Fibroblast of the aortic adventitia (primary cell): ENCODE measurements around the gene GALR1. TPM values are rescaled to one million over a fixed set of nuclear protein-coding genes. Genes with fewer than 3 reads are reported as not detected.
A peak's percentile ranks its signal among the peaks of the same experiment; 100 is the strongest.
"Not testable (repeated sequence)": the region's sequence is repeated elsewhere in the genome, so short reads cannot be mapped to it uniquely, and the experiment has no call there.

Source experiments
- DNase-seq: peaks from one replicate; pipeline ENCODE4 v3.0.0-alpha.2; 2010; ENCODE audit warnings: low read depth
- H3K4me3 ChIP-seq: 2 replicates; pipeline ENCODE4 v1.5.1; 2011; ENCODE audit warnings: low read depth, mild to moderate bottlenecking, control low read depth, low read length, moderate library complexity
- total RNA-seq: library from RNA; depleted of rRNA; stranded (reverse); fragments of >200 nt; gene quantifications from 2 replicates; pipeline ENCODE4 v1.2.3, GENCODE V29; 2012; ENCODE audit warnings: low replicate concordance
- TF ChIP-seq, protein P1 (sequence below): IDR thresholded peaks from 2 replicates; pipeline ENCODE4 v1.5.1; 2011; ENCODE audit warnings: mild to moderate bottlenecking, low read length, control low read depth, inconsistent platforms; ENCODE audit not compliant: insufficient read depth

GALR1 gene
- total RNA-seq, 1 donor = not detected

DNA sequence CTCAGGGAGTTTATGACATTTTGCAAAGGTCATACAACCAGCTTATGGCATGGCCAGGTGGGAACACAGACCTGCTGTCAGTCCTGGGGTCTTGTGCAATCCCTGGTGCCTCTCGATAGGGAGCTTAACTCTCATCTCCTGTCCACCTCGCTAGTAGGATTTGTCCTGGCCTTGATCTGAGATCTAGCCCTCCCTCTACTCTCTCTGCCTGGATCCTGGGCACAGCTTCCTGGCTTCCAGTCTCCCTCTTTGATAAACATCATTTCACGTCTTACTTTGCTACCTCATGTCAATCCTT is 13.8 kb downstream of the GALR1 start:
- TF ChIP-seq, protein P1, sequence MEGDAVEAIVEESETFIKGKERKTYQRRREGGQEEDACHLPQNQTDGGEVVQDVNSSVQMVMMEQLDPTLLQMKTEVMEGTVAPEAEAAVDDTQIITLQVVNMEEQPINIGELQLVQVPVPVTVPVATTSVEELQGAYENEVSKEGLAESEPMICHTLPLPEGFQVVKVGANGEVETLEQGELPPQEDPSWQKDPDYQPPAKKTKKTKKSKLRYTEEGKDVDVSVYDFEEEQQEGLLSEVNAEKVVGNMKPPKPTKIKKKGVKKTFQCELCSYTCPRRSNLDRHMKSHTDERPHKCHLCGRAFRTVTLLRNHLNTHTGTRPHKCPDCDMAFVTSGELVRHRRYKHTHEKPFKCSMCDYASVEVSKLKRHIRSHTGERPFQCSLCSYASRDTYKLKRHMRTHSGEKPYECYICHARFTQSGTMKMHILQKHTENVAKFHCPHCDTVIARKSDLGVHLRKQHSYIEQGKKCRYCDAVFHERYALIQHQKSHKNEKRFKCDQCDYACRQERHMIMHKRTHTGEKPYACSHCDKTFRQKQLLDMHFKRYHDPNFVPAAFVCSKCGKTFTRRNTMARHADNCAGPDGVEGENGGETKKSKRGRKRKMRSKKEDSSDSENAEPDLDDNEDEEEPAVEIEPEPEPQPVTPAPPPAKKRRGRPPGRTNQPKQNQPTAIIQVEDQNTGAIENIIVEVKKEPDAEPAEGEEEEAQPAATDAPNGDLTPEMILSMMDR = no peak
- no peak overlapping the region for H3K4me3 ChIP-seq
- DNase-seq = no peak

- TF ChIP-seq, protein P1 = no peak
- no peak overlapping the region for H3K4me3 ChIP-seq
- DNase-seq = no peak
Measured at GRCh38 chr18:77267969-77268368, 18.3 kb downstream of the GALR1 start.

DNA sequence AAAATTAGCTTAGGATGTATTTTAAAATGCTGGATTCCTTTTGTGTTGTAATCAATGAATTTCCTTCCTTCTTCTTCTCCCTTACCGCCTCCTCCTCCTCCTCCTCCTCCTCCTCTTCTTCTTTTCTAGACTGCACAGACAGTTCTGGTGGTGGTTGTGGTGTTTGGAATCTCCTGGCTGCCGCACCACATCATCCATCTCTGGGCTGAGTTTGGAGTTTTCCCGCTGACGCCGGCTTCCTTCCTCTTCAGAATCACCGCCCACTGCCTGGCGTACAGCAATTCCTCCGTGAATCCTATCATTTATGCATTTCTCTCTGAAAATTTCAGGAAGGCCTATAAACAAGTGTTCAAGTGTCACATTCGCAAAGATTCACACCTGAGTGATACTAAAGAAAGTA is 18.8 kb downstream of the GALR1 start:
- no peak for DNase-seq
- TF ChIP-seq, protein P1 = no peak
- no peak overlapping the region for H3K4me3 ChIP-seq

GRCh38 chr18:77271576-77272481 is 22.2 kb downstream of the GALR1 start:
- DNase-seq = peak; percentile 24
- H3K4me3 ChIP-seq = no peak overlapping the region
- TF ChIP-seq, protein P1 = no peak

DNA sequence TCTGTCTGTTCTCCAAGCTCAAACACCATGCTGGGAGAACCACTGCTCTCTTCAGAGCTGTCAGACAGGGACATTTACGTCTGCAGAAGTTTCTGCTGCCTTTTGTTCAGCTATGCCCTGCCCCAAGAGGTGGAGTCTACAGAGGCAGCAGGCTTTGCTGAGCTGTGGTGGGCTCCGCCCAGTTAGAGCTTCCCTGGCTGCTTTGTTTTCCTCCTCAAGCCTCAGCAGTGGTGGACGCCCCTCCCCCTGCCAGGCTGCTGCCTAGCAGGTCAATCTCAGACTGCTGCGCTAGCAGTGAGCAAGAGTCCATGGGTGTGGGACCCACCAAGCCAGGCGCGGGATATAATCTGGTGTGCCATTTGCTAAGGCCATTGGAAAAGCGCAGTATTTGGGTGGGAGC is 41.2 kb downstream of the GALR1 start:
- DNase-seq, H3K4me3 ChIP-seq: not testable (repeated sequence)

DNA sequence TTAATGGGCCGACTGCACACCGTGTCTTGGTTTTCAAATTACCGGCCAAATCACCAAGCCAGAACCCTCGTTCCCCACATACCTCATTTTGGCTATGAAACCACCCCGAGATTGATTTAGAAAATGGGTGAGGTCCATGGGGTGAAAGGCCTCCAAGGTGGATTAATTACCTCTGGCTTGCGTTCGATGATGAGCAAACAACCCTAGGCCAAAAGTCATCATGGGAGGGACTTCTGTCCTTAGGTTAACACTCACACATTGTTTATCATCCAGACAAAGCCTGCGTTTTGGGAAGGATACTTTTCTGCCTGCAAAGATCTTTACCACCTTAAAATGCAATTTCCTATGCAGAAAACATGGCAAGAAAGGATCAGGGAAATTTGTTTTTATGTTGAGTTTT is 48.5 kb downstream of the GALR1 start:
- TF ChIP-seq, protein P1 = no peak
- no peak for DNase-seq
- no peak overlapping the region for H3K4me3 ChIP-seq

DNA sequence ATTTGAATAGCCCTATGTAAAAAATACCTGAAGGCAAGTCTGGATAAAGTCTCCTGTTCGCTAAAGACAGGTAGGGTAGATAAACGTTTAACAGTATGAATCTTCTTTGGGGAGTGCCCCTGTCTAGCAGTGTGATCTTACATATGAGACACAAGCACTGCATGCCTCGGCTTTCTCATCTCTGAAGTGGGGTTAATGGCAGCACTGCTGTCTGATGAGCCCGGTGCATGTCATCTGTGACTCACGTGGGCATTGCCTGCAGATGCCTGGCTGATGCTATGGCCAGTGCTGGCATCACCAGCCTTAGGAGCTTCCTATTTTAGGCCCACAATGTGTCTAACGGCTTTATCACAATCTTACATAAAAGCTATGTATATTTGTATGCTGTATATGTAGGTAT is 50.1 kb downstream of the GALR1 start:
- TF ChIP-seq, protein P1 = no peak
- DNase-seq = no peak

More for the DNA sequence above, 50.1 kb downstream of the GALR1 start:
- H3K4me3 ChIP-seq = no peak overlapping the region
